HL-60 (cell line): ENCODE data around the gene PARP14.
"Not testable (repeated sequence)": the region's sequence is repeated elsewhere in the genome, so short reads cannot be mapped to it uniquely, and the experiment has no call there.

Experiments
- DNase-seq, 2 experiments: peaks; one replicate each; pipeline ENCODE4 v3.0.0-alpha.2; 2010 to 2020; ENCODE audit warnings: low read depth in 1 of 2, low spot score in 1 of 2
- H3K27ac ChIP-seq: fragments of 250-450 bp; sonication (Bioruptor Pico); replicated peaks from 2 replicates; pipeline ENCODE4 v1.5.1; 2020; ENCODE audit warnings: mild to moderate bottlenecking, moderate library complexity
- H3K27me3 ChIP-seq: fragments of 250-450 bp; sonication (Bioruptor Pico); 2 replicates; pipeline ENCODE4 v1.5.1; 2021; ENCODE audit warnings: mild to moderate bottlenecking, moderate library complexity; ENCODE audit not compliant: insufficient read depth, poor library complexity, severe bottlenecking
- H3K4me3 ChIP-seq: replicated peaks from 2 replicates; pipeline ENCODE4 v1.5.1; 2011; ENCODE audit warnings: mild to moderate bottlenecking, control low read depth, low read length; ENCODE audit not compliant: insufficient read depth
- GABPA ChIP-seq: IDR thresholded peaks from 2 replicates; pipeline ENCODE4 v1.6.1; 2012; ENCODE audit warnings: low read depth
- POLR2AphosphoS5 ChIP-seq: IDR thresholded peaks from 2 replicates; pipeline ENCODE4 v1.6.1; 2012; ENCODE audit warnings: low read depth
- SPI1 ChIP-seq: IDR thresholded peaks from 2 replicates; pipeline ENCODE4 v1.6.1; 2012; ENCODE audit warnings: low read depth, mild to moderate bottlenecking, borderline replicate concordance
- TF ChIP-seq, protein P1 (sequence below): IDR thresholded peaks from one replicate; pipeline ENCODE4 v1.5.1; 2011; ENCODE audit warnings: low read length, control low read depth, inconsistent platforms; ENCODE audit not compliant: insufficient read depth
- TF ChIP-seq, protein P2 (sequence below): IDR thresholded peaks from 2 replicates; pipeline ENCODE4 v1.6.1; 2012; ENCODE audit warnings: low read depth; ENCODE audit not compliant: insufficient replicate concordance

The PARP14 gene

DNA sequence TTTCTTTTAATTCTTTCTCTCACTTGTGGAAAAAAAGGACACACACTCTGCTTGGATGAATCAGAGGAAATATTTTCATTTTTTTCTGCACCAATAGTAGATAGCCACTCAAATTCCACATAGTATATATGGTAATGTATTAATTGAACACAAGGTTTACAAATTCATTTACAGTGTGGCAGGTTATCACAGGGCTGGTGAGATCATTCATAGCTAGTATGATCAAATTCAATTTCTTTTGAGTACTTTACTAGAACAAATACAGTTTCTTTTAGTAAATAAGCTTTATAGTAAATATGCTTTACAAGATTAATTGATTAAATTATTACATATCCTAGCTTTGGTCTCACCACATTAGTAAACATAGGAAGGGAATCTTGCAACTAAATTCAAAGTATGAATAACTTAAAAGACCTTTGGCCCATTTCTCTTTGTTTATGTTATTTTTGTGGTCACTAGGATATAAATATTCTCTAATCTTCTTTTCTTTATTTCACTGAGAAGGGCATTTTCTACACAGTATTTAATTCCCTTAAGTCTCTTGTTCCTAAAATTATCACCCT is 40.1 kb upstream of the PARP14 start:
- TF ChIP-seq, protein P1, sequence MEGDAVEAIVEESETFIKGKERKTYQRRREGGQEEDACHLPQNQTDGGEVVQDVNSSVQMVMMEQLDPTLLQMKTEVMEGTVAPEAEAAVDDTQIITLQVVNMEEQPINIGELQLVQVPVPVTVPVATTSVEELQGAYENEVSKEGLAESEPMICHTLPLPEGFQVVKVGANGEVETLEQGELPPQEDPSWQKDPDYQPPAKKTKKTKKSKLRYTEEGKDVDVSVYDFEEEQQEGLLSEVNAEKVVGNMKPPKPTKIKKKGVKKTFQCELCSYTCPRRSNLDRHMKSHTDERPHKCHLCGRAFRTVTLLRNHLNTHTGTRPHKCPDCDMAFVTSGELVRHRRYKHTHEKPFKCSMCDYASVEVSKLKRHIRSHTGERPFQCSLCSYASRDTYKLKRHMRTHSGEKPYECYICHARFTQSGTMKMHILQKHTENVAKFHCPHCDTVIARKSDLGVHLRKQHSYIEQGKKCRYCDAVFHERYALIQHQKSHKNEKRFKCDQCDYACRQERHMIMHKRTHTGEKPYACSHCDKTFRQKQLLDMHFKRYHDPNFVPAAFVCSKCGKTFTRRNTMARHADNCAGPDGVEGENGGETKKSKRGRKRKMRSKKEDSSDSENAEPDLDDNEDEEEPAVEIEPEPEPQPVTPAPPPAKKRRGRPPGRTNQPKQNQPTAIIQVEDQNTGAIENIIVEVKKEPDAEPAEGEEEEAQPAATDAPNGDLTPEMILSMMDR = no peak
- TF ChIP-seq GABPA = no peak
- no peak for TF ChIP-seq SPI1
- TF ChIP-seq POLR2AphosphoS5 = no peak
- TF ChIP-seq, protein P2, sequence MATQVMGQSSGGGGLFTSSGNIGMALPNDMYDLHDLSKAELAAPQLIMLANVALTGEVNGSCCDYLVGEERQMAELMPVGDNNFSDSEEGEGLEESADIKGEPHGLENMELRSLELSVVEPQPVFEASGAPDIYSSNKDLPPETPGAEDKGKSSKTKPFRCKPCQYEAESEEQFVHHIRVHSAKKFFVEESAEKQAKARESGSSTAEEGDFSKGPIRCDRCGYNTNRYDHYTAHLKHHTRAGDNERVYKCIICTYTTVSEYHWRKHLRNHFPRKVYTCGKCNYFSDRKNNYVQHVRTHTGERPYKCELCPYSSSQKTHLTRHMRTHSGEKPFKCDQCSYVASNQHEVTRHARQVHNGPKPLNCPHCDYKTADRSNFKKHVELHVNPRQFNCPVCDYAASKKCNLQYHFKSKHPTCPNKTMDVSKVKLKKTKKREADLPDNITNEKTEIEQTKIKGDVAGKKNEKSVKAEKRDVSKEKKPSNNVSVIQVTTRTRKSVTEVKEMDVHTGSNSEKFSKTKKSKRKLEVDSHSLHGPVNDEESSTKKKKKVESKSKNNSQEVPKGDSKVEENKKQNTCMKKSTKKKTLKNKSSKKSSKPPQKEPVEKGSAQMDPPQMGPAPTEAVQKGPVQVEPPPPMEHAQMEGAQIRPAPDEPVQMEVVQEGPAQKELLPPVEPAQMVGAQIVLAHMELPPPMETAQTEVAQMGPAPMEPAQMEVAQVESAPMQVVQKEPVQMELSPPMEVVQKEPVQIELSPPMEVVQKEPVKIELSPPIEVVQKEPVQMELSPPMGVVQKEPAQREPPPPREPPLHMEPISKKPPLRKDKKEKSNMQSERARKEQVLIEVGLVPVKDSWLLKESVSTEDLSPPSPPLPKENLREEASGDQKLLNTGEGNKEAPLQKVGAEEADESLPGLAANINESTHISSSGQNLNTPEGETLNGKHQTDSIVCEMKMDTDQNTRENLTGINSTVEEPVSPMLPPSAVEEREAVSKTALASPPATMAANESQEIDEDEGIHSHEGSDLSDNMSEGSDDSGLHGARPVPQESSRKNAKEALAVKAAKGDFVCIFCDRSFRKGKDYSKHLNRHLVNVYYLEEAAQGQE = no peak
- Histone ChIP-seq H3K27me3 (no peaks in the 10 kb centered on the region), H3K27ac (no peak overlapping the region), H3K4me3 (no peak overlapping the region)
- no peak for DNase-seq

DNA sequence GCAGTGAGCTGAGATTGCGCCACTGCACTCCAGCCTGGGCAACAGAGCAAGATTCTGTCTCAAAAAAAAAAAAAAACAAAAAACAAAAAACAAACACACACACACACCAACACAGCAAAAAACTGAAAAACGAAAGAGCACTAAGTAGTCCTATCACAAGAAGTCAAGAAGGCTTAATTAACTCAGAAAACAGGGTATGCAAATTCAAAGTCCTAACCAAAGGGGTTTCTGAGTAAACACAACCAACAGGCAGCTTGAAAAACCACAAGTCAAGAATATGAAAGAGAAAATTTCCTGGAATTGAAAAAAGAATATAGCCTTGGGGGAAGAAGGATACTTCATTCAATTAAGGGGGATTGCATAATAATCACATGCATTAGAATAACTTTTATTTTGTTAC is 37.7 kb upstream of the PARP14 start:
- Histone ChIP-seq H3K27ac (no peak overlapping the region), H3K4me3 (no peak overlapping the region), H3K27me3 (no peaks in the 10 kb centered on the region)
- TF ChIP-seq, protein P1 = no peak
- no peak for TF ChIP-seq SPI1
- DNase-seq = no peak

DNA sequence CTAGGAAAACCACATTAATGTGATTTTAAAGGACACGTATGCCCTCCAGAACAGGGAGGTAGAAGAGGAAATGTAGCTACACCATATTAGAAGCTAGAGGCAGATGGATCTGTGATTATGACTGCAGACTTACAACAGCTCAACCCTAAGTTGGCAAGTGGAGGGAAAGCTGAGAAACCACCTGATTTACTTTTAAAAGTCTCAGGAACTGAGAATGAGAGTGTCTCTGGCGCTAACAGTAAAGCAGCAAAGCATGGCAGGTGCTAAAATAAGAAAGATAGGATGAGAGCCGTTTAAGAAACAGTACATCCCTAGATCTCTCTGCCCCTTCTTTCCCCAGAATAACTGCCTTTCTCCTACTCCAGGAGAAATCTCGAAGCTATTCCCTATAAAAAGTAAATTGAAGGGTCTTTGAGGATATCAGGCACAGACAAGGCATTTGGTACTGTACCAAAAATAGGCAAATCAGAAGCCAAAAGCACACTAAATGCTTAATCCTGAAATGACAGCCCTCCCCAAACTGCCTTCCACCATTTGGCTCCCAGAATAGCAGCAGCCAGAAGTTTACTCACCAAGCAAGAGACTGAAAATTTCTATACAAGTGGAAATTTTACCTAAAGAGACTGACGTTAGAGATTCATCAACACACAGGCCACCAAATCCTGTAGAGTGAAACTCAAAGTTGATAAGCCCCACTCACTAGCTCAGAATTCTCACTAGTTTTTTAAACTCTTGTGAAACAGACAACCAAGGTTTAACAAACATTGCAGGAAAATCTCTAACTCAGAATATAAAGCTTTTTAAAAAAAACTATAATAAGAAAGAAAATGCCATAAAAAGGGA is 34.3 kb upstream of the PARP14 start:
- H3K27me3 ChIP-seq = no peaks in the 10 kb centered on the region
- H3K27ac ChIP-seq = no peak overlapping the region
- no peak for DNase-seq
- TF ChIP-seq, protein P2 = no peak
- TF ChIP-seq GABPA (no peak), POLR2AphosphoS5 (no peak), SPI1 (no peak)
- TF ChIP-seq, protein P1 = no peak
- H3K4me3 ChIP-seq = no peak overlapping the region

DNA sequence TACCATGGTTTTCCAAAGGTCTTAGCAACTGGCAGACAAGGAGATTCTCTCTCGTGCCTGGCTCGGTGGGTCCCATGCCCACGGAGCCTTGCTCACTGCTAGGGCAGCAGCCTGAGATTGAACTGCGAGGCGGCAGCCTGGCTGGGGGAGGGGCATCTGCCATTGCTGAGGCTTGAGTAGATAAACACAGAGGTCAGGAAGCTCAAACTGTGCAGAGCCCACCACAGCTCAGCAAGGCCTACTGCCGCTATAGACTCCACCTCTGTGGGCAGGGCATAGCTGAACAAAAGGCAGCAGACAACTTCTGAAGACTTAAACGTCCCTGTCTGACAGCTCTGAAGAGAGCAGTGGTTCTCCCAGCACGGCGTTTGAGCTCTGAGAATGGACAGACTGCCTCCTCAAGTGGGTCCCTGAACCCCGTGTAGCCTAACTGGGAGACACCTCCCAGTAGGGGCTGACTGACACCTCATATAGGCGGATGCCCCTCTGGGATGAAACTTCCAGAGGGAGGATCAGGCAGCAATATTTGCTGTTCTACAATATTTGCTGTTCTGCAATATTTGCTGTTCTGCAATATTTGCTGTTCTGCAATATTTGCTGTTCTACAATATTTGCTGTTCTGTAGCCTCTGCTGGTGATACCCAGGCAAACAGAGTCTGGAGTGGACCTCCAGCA is 29.3 kb upstream of the PARP14 start:
- not testable (repeated sequence) for H3K4me3 ChIP-seq, H3K27ac ChIP-seq, DNase-seq, H3K27me3 ChIP-seq

DNA sequence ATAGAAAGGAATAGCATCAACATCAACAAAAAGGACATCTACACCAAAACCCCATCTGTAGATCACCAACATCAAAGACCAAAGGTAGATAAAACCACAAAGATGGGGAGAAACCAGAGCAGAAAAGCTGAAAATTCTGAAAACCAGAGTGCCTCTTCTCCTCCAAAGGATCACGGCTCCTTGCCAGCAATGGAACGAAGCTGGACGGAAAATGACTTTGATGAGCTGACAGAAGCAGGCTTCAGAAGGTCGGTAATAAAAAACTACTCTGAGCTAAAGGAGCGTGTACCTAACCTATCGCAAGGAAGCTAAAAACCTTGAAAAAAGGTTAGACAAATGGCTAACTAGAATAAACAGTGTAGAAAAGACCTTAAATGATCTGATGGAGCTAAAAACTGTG is 28.7 kb upstream of the PARP14 start:
- not testable (repeated sequence) for H3K27me3 ChIP-seq, H3K4me3 ChIP-seq, H3K27ac ChIP-seq, DNase-seq

DNA sequence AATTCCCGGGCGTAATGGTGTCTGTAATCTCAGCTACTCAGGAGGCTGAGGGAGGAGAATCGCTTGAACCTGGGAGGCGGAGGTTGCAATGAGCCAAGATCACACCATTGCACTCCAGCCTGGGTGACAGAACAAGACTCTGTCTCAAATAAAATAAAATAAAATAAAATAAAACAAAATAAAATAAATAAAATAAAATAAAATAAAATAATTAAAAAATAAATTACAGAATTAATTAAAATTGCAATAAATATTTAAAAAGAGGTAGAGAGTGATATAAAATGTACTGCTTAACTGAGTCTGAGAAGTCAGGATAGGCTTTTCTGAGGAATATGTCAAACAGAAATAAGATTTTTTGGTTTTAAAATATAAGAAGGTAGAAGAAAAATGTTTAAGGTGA is 22.3 kb upstream of the PARP14 start:
- not testable (repeated sequence) for H3K27me3 ChIP-seq, H3K4me3 ChIP-seq, H3K27ac ChIP-seq, DNase-seq
